Activated T-helper 1 cell treated with anti-CD3 and anti-CD28 coated beads, Interleukin-2, amount 50 U/mL, for 16 hours (primary cell): ENCODE results near the gene GYS1.

Experiments used
- DNase-seq, 2 donors: peaks; one replicate each; pipeline ENCODE4 v3.0.0-alpha.2; 2020; ENCODE audit warnings: low read depth in 1 of 2, low spot score in 1 of 2

Gene GYS1

DNA sequence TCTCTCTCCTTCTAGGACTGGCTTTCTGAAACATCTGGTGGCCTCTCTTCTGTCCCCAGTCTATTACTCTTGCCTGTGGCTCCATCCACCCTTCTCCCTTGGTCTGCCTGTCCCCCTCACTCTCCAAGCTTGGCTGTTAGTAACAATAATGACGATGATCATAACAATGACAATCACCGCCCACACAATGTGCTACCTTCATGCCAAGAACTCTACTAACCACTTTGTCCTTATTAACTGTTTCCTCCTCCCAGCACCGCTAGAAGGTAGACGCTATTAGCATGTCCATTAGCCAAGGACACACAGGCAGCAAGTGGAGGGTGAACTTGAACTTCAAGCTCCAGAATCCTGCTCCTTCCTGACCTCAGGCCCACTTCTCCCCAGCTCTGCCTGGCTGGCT, 2.7 kb downstream of the GYS1 start:
- no peak for DNase-seq

DNA sequence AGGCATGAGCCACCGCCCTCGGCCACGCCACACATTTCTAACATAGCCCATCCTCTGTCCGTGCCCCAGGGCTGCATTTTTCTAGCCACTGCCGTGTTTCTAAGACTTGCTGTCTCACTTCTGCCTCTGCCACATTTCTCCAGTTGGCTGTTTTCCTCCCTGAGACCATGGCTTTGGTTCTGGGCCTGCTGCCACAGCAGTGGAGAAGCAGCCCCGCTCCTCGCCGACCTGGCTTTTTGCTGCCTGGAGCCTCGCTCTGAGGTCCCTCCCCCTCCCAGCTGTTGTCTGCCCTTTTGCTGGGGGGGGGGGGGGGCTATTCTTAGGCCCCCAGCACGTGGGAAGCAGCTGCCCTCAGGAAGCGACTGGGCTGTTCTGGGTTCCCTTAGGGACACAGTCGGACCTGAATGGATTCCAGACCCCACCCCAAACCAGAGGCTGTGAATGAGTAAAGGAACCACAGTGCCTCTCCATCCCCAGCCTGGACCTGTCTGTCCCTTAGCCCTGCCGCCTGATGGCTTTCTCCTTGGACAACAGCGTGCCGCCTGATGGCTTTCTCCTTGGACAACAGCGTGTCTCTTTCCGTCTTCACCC, 3.3 kb downstream of the GYS1 start:
- DNase-seq: no peak

DNA sequence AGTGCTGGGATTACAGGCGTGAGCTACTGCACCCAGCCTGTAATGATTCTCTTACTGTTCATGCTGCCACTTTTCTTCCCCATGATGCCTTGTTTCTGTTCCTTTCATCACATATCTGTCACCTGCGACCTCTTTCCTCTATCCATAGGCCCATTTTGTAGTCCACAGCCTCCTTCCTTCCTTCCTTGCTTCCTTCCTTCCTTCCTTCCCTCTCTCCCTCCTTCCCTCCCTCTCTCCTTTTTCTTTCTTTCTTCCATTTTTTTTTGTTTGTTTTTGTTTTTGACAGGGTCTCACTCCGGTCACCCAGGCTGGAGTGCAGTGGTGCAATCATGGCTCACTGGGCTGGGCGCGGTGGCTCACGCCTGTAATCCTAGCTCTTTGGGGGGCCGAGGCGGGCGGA, 4.2 kb downstream of the GYS1 start:
- no peak for DNase-seq

DNA sequence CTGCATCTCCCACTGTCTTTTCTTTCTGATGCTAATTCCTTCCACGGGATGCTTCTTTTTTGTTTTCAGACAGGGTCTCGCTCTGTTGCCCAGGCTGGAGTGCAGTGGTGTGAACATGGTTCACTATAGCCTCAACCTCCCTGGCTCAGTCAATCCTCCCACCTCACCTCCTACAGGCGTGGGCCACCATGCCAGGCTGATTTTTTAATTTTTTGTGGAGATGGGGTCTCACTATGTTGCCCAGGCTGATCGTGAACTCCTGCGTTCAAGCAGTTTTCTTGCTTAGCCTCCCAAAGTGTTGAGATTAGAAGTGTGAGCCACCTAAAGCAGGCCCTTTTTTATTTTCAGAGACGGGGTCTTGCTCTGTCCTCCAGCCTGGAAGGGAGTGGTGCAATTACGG, 4.8 kb downstream of the GYS1 start:
- no peak for DNase-seq

DNA sequence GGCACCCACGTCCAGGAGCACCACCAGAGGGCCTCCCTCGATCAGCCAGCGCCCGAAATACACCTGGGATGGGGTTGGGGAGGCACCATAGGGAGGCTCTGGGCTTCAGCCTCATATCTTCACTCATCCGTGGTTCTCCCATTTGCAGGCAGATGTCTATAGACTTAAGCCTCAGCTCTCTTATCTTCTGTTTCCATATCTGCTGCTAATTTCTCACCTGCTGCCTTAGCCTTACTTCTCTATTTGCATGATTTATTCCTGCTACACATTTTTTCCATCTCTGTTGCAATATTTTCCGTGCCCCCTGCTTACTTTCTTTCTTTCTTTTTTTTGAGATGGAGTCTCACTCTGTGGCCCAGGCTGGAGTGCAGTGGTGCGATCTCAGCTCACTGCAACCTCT, 5.8 kb downstream of the GYS1 start:
- no peak for DNase-seq

DNA sequence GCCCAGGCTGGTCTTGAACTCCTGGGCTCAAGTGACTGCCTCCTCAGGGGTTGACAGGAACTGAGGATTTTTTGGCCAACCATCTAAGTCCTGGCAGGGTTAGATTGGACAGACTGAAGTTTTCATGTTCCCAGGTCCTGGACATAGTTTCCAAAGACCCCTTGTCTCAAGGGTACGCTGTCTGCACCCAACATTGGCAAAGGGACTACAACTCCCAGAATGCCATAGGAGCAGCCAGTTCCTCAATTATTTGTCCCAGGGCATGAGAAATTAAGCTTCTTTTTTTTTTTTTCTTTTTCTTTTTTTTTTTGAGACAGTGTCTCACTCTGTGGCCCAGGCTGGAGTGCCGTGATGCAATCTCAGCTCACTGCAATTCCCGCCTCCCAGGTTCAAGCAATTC, 6.9 kb downstream of the GYS1 start:
- no peak for DNase-seq

DNA sequence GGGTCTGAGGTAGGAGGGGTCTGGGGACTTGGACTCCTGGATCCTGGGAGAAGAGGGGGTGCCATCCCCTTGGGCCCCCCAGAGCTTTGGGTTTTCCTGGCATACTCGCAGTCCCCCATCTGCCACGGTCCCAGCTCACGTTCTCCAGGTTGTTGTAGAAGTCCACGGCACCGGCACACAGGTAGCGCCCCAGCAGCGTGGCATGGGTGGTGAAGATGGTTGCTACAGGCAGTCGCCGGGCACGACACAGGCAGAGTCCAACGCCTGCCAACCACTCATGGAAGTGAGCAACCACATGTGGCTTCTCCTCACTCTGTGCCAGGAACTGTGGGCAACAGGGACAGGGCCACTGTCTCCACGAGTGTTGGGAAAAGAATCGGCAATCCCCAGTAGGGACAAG, 7.4 kb downstream of the GYS1 start:
- DNase-seq: no peak

DNA sequence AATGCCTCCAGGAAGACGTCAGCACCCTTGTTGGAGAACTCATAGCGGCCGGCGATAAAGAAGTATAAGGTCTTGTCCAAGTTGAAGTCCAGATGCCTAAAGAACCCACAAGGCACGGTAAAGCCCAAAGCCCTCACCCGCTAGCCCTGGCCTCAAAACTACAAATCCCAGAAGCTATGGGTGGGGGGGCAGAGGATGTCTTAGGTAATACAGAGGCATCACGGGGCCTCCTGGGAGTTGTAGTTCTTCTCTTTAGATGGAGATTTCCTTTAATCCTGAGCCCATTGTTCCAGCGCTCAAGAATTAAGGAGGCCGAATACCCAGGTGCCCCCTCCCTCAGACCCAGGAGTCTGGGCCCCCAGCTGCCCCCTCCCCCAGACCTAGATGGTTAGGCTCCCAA, 10.8 kb downstream of the GYS1 start:
- DNase-seq: no peak

DNA sequence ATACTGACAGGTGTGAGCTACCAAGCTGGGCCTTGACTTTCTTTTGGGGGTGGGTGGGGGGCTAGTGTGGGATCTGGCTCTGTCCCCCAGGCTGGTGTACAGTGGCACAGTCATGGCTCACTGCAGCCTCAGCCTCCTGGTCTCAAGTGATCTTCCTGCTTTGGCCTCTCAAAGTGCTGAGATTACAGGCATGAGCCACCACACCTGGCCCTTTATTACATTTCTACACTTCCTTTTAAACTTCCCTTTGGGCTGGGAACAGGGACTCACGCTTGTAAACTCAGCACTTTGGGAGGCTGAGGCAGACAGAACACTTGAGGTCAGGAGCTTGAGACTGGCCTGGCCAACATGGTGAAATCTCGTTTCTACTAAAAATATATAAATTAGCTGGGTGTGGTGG, 16.0 kb downstream of the GYS1 start:
- no peak for DNase-seq

DNA sequence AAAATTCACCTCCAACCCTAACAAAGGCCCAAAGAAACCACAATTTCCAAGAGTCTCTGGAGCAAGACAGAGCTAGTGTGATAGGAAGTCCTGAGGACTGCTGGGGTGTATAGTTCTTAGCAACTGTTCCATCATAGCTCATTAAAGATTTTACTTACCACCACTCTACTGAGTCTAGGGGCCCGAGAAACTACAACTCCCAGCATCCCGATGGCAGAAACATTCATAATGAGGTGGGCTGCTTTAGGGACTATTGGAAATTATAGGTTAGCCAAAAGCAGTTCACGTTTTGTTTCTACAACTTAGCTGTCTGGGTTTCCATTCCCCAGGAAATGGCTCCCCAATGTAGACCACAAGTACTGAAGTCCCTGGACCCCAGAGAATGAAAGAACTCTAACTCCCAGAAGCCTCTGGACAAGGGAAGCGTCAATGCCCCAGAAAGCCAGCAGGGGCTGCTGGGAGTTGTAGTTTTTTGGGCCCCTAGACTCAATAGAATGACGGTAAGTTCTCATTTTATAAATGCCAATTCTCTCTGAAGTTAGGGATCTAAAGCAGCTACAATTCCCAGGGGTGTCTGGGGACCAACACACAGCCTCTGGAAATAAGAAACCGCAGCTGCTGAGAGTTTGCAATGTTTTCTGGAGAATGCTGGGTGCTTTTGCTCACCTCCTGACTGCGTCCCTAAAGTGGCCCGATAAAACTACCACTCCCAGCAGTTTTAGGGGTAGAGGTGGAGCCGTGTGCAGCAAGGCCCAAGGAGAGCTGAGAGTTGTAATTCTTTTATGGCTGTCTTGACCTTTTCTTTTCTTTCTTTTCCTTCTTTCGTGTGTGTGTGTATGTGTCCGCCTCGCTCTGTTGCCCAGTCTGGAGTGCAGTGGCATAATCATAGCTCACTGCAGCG, 16.9 kb downstream of the GYS1 start:
- no peak for DNase-seq

DNA sequence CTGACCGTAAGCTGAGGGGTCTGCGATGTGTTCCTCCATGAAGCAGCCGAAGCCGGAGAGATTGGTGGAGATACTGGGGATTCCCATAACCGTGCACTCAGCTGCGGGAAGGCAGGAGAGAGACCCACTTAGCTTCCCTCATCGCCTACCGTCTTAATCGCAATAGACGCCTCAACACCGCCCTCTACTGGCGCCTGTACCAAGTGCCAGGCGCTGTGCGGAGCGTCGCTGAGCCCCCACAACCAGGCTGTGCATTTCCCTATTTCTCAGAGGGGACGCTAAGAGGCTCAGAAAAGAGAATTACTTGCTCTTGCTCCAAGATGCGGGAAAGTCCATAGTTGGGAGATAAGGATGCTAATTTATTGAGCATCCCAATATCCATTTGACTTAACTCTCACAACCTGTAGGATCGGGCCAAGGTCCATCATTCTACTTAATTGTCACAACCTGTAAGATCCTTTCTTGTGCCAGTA, 22.1 kb downstream of the GYS1 start:
- DNase-seq: peak; percentile 62 to 73

DNA sequence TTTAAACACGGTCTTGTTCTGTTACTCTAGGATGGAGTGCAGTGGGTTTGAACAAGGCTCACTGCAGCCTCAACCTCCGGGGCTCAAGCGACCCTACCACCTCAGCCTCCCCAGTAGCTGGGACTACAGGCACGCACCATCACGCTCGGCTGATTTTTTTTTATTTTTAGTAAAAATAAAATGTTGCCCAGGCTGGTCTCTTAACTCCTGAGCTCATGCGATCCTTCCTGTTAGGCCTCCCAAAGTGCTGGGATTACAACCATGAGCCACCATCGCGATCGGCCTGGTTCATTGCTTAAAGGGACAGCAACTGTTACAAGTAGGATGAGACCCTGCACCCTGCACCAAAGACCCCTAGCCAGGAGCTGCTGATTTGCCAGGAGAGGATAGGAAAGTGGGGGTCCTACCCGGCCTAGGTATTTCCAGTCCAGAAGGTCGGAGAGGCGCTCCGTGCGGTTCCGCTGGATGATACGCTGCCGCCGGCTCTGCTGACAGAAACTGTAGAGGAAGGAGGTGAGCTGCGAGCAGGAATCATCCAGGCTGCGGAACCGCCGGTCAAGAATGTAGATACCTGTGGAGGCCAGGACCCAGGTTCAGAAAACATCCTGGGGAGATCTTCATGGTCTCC, 22.9 kb downstream of the GYS1 start:
- no peak for DNase-seq

DNA sequence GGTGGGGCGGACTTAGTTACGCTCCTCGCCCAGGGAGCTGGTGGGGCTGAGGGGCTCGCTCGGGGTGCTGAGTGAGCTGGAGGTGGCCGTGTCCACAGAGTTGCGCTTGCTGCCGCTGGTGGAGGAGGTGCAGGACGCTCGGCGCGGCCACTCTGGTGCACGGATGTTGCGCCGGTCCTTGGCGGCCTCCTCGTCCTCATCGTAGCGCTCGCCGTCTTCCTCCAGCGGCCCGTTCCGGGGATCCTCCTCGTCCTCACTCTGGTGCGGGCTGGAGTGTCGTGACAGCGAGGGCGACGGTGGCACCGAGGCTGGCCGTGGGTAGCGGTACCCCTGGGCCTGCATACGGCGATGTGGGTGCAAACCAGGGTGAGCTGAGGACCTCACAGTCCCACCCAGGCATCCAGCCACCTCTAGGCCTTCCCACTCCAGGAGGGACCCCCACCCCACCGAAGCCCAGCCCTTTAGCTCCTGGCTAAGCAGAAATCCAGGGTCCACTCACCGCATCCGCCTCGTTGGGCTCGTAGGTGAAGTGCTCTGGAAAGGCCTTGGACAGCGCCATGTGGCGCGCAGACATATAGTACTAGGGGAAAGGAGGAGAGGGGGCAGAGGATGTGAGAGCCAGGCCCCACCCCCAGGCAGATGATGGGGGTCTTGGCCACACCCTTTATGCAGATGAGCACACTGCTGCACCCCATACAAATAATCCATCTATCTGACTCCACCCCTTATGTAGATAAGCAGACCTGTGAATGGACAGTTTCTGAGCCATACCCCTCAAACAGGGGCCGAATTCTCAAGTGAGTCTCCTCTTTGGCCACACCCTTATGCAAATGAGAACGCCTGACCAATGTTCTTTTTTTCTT, 23.6 kb downstream of the GYS1 start:
- no peak for DNase-seq

DNA sequence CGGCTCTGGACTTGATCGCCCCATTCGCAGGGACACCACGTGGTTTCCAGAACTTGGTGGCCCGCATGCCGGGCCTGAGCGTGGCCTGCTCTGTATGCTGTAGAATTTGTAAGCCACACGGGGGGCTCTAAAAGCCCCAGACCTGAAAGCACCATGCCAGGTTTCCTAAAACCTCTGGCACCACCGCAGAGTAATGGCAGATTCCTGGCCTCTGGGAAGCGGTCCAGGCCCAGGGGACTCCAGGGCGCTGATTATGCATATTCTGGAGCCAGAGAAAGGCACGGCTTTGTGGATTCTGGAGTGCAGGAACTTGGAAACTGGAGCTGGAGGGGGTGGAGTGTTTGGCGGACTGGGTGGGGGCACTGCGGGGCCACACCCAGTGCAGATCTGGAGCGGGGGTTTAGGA, 24.3 kb downstream of the GYS1 start:
- DNase-seq: no peak

DNA sequence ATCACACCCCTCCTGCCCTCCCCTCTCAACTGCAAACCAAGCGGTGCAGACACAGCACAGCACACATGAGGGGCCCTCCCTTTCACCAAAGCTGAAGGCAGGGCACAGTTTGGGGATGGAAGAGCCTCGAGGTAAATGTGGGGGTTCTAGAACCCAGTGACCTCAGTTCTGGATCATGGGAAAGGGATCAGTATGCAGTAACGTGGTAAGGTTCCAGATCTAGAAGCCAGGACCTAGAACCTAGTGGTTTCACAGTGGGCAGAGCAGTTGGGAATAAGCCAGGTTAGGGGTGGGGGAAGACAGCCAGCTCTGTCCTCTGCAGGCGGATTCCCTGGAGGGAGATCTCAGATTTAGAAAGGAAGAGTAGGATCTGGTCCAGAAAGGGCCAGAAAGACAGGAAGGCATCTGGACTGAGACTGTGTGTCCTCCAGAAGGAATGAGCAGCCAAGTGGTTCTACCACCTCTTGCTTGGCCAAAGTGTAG, 24.9 kb downstream of the GYS1 start:
- DNase-seq: no peak

DNA sequence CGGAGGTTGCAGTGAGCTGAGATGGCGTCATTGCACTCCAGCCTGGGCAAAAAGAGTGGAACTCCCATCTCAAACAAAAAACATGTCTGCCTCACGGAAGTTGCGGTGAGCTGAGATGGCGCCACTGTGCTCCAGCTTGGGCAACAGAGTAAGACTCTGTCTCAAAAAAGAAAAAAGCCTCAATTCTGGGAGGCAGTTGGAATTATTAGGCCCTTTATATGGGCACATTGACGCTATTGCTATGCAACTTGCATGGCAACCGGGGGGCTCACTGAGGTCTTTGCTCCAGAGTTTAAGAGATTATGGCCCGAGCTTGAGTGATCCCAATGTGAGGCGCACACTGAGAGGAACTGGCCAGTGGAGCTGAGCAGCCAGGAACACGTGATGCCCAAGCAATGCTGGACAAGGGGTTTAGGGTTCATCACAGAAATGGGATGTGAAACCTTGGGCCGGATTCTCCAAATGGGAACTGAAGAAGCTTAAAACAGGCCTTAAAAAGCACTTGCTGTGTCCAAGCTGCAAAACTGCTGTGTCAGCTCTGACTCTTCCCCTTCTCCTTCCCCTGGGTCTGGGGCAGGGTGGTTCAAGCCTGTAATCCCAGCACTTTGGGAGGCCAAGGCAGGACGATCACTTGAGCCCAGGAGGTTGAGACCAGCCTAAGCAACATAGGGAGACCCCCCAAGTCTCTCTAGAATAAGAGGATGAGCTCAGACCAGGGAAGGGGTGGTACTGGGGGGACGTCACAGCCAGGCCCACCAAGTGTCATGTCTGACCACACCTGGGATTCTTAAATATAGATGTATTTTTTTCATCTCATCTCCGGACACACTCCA, 25.5 kb downstream of the GYS1 start:
- no peak for DNase-seq

DNA sequence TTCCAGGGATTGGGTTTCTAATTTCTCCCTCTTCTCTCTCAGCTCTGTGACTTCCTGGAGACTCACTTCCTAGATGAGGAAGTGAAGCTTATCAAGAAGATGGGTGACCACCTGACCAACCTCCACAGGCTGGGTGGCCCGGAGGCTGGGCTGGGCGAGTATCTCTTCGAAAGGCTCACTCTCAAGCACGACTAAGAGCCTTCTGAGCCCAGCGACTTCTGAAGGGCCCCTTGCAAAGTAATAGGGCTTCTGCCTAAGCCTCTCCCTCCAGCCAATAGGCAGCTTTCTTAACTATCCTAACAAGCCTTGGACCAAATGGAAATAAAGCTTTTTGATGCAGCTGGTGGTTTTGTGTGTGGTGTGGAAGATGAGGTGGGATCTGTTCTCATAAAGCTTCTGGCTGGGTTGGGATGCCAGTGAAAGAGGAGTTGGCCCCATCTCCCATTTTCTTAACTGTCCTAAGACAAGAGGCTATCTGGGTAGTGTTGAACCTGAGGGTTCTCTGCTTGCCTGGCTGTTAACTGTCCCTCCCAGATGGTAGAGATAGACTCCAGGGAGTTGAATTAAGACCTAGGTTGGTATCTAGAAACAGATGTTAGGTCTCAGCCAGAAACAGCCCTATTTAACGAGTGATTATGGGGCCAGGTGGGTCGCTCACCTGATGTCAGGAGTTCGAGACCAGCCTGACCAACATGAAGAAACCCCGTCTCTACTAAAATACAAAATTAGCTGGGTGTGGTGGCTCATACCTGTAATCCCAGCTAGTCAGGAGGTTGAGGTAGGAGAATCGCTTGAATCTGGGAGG, 26.4 kb downstream of the GYS1 start:
- no peak for DNase-seq

DNA sequence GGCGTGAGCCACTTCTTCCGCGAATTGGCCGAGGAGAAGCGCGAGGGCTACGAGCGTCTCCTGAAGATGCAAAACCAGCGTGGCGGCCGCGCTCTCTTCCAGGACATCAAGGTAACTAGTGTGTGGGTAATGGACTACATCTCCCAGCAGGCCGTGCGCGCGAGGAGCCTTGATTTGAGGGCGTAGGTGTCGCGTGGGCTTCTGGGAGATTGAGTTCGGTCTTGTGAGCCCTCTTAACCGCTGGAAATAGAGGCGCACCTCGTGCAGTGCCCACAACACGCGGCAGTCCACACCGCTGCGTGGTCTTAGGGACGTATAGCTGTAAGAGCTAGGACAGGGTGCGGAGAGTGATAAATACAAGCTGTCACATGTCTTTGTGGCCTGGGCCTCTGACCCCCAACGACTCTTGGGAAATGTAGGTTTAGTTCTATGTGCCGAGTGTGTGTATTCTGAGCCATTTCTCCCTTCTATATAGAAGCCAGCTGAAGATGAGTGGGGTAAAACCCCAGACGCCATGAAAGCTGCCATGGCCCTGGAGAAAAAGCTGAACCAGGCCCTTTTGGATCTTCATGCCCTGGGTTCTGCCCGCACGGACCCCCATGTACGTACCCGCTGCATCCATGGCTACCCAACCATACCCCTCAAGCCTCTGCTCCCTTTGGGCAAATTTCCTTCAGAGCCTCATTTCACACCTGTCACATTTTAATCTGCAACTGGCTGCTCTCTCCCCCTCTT, 27.1 kb downstream of the GYS1 start:
- DNase-seq: peak; percentile 76 to 78
